GM06990 (cell line): ENCODE results near the gene EPHB1.
"Not testable (repeated sequence)": the region's sequence is repeated elsewhere in the genome, so short reads cannot be mapped to it uniquely, and the experiment has no call there.

ENCODE experiments used
- DNase-seq: peaks from one replicate; pipeline ENCODE4 v3.0.0-alpha.2; 2011; ENCODE audit not compliant: insufficient read length; ENCODE audit errors: extremely low read depth
- H3K27me3 ChIP-seq: replicated peaks from 2 replicates; pipeline ENCODE4 v1.6.0; 2011; ENCODE audit warnings: low read length; ENCODE audit not compliant: control insufficient read depth, insufficient read depth
- H3K36me3 ChIP-seq: 2 replicates; pipeline ENCODE4 v1.5.1; 2011; ENCODE audit warnings: low read length; ENCODE audit not compliant: control insufficient read depth, insufficient read depth
- H3K4me3 ChIP-seq: replicated peaks from 2 replicates; pipeline ENCODE4 v1.5.1; 2011; ENCODE audit warnings: low read depth, mild to moderate bottlenecking, control low read depth, low read length
- CTCF ChIP-seq: IDR thresholded peaks from 2 replicates; pipeline ENCODE4 v1.5.1; 2011; ENCODE audit warnings: low read length, control low read depth, mild to moderate bottlenecking, inconsistent platforms; ENCODE audit not compliant: insufficient read depth, poor library complexity, severe bottlenecking

Gene EPHB1

DNA sequence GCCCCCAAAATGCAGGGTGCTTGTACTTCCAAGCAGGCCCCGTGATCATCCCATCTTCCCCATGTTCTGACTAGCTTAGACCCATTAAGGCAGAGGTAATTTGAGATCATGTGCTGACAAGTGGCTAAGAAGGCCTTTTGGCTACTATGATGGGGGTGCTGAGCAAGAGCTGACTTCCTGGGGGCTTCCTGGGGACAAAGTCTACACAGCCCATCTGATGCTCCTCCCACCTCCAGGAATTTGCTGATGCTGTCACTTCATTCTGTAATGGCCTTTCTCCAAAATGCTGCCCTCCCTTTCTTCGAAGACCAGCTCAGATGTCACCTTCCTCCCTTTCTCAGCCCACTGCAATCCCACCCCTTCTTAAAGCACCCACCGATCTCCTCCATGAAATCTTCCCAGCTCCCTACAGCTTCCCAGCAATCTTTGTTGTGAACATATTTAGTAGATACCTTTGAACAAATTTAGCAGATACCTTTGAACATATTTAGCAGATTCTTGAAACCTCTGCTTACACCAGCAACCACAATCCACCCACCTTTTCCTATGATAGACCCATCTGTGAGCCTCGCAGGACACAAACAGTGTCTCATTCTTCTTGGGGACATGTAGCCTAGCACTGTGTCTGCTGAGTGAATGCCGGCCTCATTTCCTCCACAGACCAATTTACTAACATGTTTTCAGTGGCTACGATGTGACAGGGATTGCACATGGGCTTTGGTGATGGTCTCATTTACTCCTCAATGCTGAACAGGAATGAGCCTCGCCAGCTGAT lies 223.3 kb downstream of the EPHB1 start:
- DNase-seq, result no peak
- H3K4me3 ChIP-seq, result no peak overlapping the region
- TF ChIP-seq CTCF, result no peak
- H3K27me3 ChIP-seq, result no peaks in the 10 kb centered on the region
- no peaks in the 10 kb centered on the region for H3K36me3 ChIP-seq

- no peak for TF ChIP-seq CTCF
Observed at GRCh38 chr3:135020181-135020580, 225.1 kb downstream of the EPHB1 start.

DNA sequence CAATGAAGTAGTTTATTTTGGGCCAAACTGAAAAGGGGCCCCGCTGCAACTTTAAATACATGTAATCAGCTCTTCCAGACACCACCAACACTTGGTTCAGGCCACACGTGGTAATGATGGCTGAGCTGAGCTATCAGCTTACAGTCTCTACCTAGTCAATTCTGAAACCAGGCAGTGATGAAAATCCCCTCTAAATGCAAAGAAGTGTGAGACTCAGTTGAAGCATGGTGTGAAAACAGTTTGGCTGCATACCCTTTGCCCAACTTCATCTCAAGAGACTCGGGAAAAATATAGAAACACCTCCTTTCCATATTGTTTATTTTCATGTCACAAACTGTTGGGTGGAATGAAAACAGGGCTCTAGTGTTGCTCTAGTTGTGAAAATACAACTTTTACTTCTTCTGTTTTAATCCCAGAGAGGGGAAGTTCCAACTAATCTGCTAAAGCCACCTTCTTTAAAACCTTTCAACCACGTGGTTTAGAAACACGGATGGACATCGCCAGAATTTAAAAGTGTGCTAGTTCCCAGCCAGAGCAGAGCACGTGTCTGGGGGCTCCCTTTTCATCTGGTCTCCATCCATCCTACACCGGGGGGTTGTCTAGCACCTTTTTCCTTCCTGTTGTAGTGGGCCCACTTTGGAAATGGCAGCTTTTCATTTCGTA lies 229.1 kb downstream of the EPHB1 start:
- Histone ChIP-seq H3K27me3 (no peaks in the 10 kb centered on the region), H3K36me3 (no peaks in the 10 kb centered on the region), H3K4me3 (no peak overlapping the region)
- DNase-seq, result no peak
- no peak for TF ChIP-seq CTCF

More at GRCh38 chr3:135020181-135020580, 225.1 kb downstream of the EPHB1 start:
- H3K27me3 ChIP-seq, result no peaks in the 10 kb centered on the region
- H3K4me3 ChIP-seq, result no peak overlapping the region
- no peaks in the 10 kb centered on the region for H3K36me3 ChIP-seq
- DNase-seq, result no peak

DNA sequence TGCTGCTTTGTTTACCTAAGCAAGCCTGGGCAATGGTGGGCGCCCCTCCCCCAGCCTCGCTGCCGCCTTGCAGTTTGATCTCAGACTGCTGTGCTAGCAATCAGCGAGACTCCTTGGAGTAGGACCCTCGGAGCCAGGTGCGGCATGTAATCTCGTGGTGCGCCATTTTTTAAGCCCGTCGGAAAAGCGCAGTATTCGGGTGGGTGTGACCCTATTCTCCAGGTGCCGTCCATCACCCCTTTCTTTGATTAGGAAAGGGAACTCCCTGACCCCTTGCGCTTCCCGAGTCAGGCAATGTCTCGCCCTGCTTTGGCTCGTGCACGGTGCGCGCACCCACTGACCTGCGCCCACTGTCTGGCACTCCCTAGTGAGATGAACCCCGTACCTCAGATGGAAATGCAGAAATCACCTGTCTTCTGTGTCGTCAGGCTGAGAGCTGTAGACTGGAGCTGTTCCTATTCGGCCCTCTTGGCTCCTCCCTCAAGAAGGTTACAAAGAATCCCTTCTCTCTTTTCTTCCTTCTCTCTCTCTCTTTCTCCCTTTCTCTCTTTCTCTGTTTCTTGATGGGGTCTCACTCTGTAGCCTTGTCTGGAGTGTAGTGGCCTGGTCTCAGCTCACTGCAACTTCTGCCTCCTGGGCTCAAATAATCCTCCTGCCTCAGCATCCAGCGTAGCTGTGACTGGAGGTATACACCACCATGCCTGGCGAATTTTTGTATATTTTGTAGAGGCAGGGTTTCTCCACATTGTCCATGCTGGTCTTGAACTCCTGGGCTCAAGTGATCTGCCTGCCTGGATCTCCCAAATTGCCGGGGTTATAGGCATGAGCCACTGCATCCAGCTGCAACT lies 235.9 kb downstream of the EPHB1 start:
- not testable (repeated sequence) for H3K27me3 ChIP-seq, H3K36me3 ChIP-seq, H3K4me3 ChIP-seq, DNase-seq

DNA sequence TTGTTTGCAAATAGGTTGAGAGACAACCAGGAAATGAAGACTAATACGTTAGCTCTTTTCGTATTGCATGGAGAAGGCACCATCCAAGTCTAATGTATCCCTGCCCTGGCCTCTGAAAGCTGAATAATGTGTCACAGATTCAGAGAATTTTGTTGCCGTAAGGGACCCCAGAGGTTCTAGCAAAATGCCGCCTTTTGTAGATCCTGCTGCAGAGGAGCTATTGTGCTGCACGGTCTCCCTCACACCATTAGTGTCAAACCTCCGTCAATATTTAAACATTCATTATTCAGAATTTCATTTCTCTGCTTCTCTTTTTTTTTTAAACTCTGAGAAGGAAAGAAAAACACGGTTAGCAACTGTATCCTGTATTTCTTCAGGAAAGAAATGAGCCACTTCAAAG lies 238.7 kb downstream of the EPHB1 start:
- DNase-seq, result no peak
- Histone ChIP-seq H3K27me3 (no peaks in the 10 kb centered on the region; the same call in none of the 2 replicates), H3K4me3 (no peak overlapping the region), H3K36me3 (no peaks in the 10 kb centered on the region)
- TF ChIP-seq CTCF, result no peak
